GM23338 (cell line): Measurements from ENCODE around the gene SMYD3. TPM values are rescaled to one million over a fixed set of nuclear protein-coding genes. Genes with fewer than 3 reads are reported as not detected.

Experiments
- ATAC-seq: fragments of 200-7000 bp; cut with Tn5 transposase; 3 replicates; pipeline ENCODE4 v1.9.1; 2020
- DNase-seq: peaks from one replicate; pipeline ENCODE4 v3.0.0-alpha.2; 2015; ENCODE audit warnings: low spot score
- H2AFZ ChIP-seq: fragments of 200-600 bp; sonication (generic); 2 replicates; pipeline ENCODE4 v1.8.0; 2016; ENCODE audit warnings: antibody characterized with exemption, mild to moderate bottlenecking, moderate library complexity
- H3F3A ChIP-seq: fragments of 200-600 bp; sonication (generic); replicated peaks from 2 replicates; pipeline ENCODE4 v1.8.0; 2017; ENCODE audit warnings: antibody characterized with exemption, mixed run types, low read depth
- H3K27ac ChIP-seq: fragments of 200-600 bp; sonication (generic); 2 replicates; pipeline ENCODE4 v1.6.1; 2016; ENCODE audit warnings: low read depth
- H3K27me3 ChIP-seq: fragments of 200-600 bp; sonication (generic); 2 replicates; pipeline ENCODE4 v1.8.0; 2016; ENCODE audit warnings: mild to moderate bottlenecking, mixed run types, moderate library complexity; ENCODE audit not compliant: insufficient read depth
- H3K36me3 ChIP-seq: fragments of 200-600 bp; sonication (generic); 2 replicates; pipeline ENCODE4 v1.8.0; 2016; ENCODE audit warnings: mild to moderate bottlenecking; ENCODE audit not compliant: insufficient read depth
- H3K4me1 ChIP-seq: fragments of 200-600 bp; sonication (generic); 2 replicates; pipeline ENCODE4 v1.8.0; 2016; ENCODE audit warnings: mild to moderate bottlenecking, moderate library complexity; ENCODE audit not compliant: insufficient read depth
- H3K4me2 ChIP-seq: fragments of 200-600 bp; sonication (generic); 2 replicates; pipeline ENCODE4 v1.7.1; 2017; ENCODE audit warnings: mixed run types
- H3K4me3 ChIP-seq: fragments of 200-600 bp; sonication (generic); 2 replicates; pipeline ENCODE4 v1.6.1; 2016; ENCODE audit warnings: mixed run types
- H3K79me2 ChIP-seq: fragments of 200-600 bp; sonication (generic); replicated peaks from 2 replicates; pipeline ENCODE4 v1.8.0; 2017; ENCODE audit warnings: mild to moderate bottlenecking; ENCODE audit not compliant: insufficient read depth
- H3K9me2 ChIP-seq: fragments of 200-600 bp; sonication (generic); 2 replicates; pipeline ENCODE4 v1.8.0; 2017; ENCODE audit not compliant: insufficient read depth
- H4K20me1 ChIP-seq: fragments of 200-600 bp; sonication (generic); replicated peaks from 2 replicates; pipeline ENCODE4 v1.8.0; 2017; ENCODE audit warnings: mild to moderate bottlenecking; ENCODE audit not compliant: insufficient read depth
- H3K27ac Mint-ChIP-seq: 2 replicates; pipeline ENCODE4 v1.8.0; 2020; ENCODE audit warnings: inconsistent platforms, mild to moderate bottlenecking, moderate library complexity, mixed read lengths
- H3K27me3 Mint-ChIP-seq: 3 replicates; pipeline ENCODE4 v1.8.0; 2022; ENCODE audit warnings: low read depth, mild to moderate bottlenecking, moderate library complexity, mixed read lengths, inconsistent platforms; ENCODE audit not compliant: insufficient read depth, poor library complexity
- H3K36me3 Mint-ChIP-seq: 3 replicates; pipeline ENCODE4 v1.8.0; 2021; ENCODE audit warnings: low read depth, mild to moderate bottlenecking, inconsistent platforms, moderate library complexity, mixed read lengths
- H3K4me1 Mint-ChIP-seq: 3 replicates; pipeline ENCODE4 v1.8.0; 2020; ENCODE audit warnings: mild to moderate bottlenecking, inconsistent platforms, mixed read lengths
- H3K4me3 Mint-ChIP-seq: 3 replicates; pipeline ENCODE4 v1.8.0; 2021; ENCODE audit warnings: moderate library complexity, mild to moderate bottlenecking, inconsistent platforms, mixed read lengths
- H3K9me3 Mint-ChIP-seq: 3 replicates; pipeline ENCODE4 v1.8.0; 2020; ENCODE audit warnings: moderate library complexity, mild to moderate bottlenecking, inconsistent platforms, mixed read lengths
- CTCF ChIP-seq, 2 experiments: fragments of 200-600 bp in 1 of 2; sonication (generic) in 1 of 2; conservative IDR thresholded peaks; 2 replicates each; pipeline versions ENCODE4 v1.5.1 to v1.6.1; 2016 to 2017; ENCODE audit warnings: antibody characterized with exemption in 2 of 2, low read depth in 2 of 2, mild to moderate bottlenecking in 2 of 2, moderate library complexity in 1 of 2
- REST ChIP-seq: IDR thresholded peaks from one replicate; pipeline ENCODE4 v1.6.1; 2018; ENCODE audit warnings: antibody characterized with exemption; ENCODE audit not compliant: unreplicated experiment
- STAT1 ChIP-seq: IDR thresholded peaks from one replicate; pipeline ENCODE4 v1.6.1; 2016; ENCODE audit warnings: antibody characterized with exemption; ENCODE audit not compliant: unreplicated experiment
- ZNF462 ChIP-seq: fragments of 250-450 bp; sonication (Bioruptor Pico); IDR thresholded peaks from 2 replicates; pipeline ENCODE4 v1.5.0; 2020; ENCODE audit warnings: mild to moderate bottlenecking, moderate library complexity
- polyA plus RNA-seq: library from polyadenylated mRNA; unstranded; fragments of >200 nt; fragmentation: Nextera tagmentation; extraction: Ambion mirVana; gene quantifications from 2 replicates; pipeline ENCODE4 v1.2.1, GENCODE V29; 2016
- total RNA-seq: library from RNA; depleted of rRNA; stranded (reverse); fragments of >200 nt; shearing (Covaris generic); gene quantifications from 2 replicates; pipeline ENCODE4 v1.2.3, GENCODE V29; 2014

Gene SMYD3
- total and polyA plus RNA-seq, 2 experiments from 2014 or later = 31.8 to 34.4 TPM

GRCh38 chr1:246095443-246095842 is 411.6 kb downstream of the SMYD3 start (continued):
- TF ChIP-seq CTCF (conservative IDR thresholded peaks at IDR 0.05; ENCODE audit: low read depth in 2 of 2) (no peak), STAT1 (no peak)

GRCh38 chr1:246093230-246093629 is 413.8 kb downstream of the SMYD3 start:
- no peaks in the 10 kb centered on the region for H3K36me3 ChIP-seq
- H3K79me2 ChIP-seq = no peaks in the 10 kb centered on the region

More at GRCh38 chr1:246093230-246093629, 413.8 kb downstream of the SMYD3 start:
- no peak overlapping the region for H3K4me3 Mint-ChIP-seq
- H2AFZ ChIP-seq = no peak overlapping the region
- no peak overlapping the region for H3K27ac ChIP-seq
- H3K4me1 Mint-ChIP-seq = no peaks in the 10 kb centered on the region
- H3K4me2 ChIP-seq = no peak overlapping the region
- no peaks in the 10 kb centered on the region for H3K36me3 Mint-ChIP-seq
- ATAC-seq (no peak), DNase-seq (no peak)
- H3K4me1 ChIP-seq = no peaks in the 10 kb centered on the region
- no peak overlapping the region for H3K4me3 ChIP-seq
- no peaks in the 10 kb centered on the region for H3K9me3 Mint-ChIP-seq
- TF ChIP-seq REST (no peak), ZNF462 (no peak), STAT1 (no peak)
- no peaks in the 10 kb centered on the region for H4K20me1 ChIP-seq
- H3K9me2 ChIP-seq = 0 out of 2 replicates have a peak, but pooled peaks cover 5% of the 10 kb centered on the region
- H3K27ac Mint-ChIP-seq = no peak overlapping the region
- no peaks in the 10 kb centered on the region for H3K27me3 ChIP-seq
- H3K27me3 Mint-ChIP-seq = no peaks in the 10 kb centered on the region
- H3F3A ChIP-seq = no peaks in the 10 kb centered on the region
